Left renal pelvis (tissue), 4 donors: Measurements from ENCODE around the gene TEX12. TPM values are rescaled to one million over a fixed set of nuclear protein-coding genes. Genes with fewer than 3 reads are reported as not detected.
"Not testable (repeated sequence)": the region's sequence is repeated elsewhere in the genome, so short reads cannot be mapped to it uniquely, and the experiment has no call there.

ENCODE experiments used
- DNase-seq, 4 donors: peaks; one replicate each; pipeline ENCODE4 v3.0.0-alpha.2; 2013; ENCODE audit warnings: low read depth in 4 of 4, low spot score in 3 of 4
- polyA plus RNA-seq, 4 donors: library from polyadenylated mRNA; unstranded; fragments of 120-200 nt; gene quantifications; one replicate each; pipeline ENCODE4 v1.2.1, GENCODE V29; 2013; ENCODE audit not compliant: insufficient read length in 4 of 4

The TEX12 gene
- polyA plus RNA-seq, 4 donors = 0.37 TPM; not detected in 3

DNA sequence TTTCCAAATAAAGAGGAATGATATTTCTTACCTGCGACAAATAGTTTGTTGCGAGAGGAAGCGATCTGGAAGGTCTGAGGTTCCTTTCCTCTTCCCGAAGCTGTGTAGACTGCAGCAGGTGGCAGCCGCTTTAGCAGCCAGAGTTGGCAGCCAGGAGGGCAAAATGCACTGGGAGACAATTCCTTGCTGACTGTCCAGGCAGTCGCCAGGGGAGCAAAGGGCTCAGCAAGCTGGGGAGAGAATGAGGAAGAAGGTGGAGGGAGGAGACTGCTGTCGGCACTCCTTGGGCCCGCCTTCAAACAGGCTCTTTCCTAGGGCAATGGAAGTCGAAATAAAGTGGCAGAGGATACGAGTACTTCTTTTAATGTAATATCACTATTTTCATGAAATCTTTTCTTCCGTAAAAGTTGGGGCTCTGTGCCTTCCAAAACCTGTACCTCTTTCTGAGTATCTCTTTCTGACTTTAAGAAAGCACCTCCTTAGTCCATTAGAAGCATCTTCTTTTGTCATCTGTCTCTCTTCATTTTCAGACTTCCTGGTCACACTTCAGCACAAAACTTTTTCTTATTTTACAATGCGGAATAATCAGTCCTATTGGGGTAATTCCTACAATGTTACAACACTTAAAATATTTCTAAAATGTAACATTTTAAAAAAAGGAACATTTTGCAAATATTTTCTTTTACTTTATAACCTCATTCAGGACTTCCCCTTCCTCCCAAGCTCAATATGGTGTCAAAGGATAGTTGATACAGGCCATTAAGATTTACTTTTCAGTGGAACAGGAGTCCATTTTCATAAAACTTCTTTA, 3.1 kb upstream of the TEX12 start, which contains the start of gene IL18:
IL18 (minus strand) TSS at position 220 of the 811 bp plus-strand sequence. CDS start 9,041 bp downstream, outside the sequence.
- no peak for DNase-seq

DNA sequence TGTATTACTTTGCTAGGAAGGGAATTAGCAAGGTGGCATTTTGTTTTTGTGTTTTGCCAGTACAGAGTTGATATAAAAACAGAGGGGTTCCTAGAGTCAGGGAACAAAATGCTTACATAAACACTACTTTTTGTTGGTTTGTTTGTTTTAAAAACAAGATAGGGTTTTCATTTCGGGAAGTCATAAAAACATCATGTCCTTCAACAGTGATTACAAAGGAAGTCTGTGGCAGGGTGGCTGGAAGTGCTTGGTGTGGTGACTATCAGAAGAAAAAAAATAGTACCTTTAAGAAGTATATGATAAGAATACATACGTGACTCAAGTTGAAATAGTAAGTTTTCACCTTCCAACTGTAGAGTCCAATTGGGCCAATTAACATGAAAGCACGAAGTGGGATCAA, 2.1 kb upstream of the TEX12 start:
- DNase-seq = no peak

DNA sequence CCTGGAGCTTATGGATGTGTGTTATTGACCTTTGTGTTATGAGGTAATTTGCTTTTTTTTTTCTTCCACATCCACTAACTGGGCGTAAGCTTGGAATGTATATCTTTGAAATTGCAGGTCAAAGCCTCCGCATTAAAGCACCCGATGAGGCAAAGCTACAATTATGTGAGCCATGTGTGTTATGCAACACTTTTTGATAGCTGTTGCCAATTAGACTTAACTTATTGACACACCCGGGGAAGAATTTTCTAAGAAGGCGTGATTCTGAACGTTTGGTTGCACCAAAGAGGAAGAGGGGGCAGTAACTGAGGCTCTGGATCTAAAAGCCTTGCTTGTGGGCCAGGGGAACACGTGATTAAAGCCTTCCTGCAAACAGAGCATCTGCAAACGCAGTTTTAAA, 610 bp upstream of the TEX12 start:
- DNase-seq = no peak

DNA sequence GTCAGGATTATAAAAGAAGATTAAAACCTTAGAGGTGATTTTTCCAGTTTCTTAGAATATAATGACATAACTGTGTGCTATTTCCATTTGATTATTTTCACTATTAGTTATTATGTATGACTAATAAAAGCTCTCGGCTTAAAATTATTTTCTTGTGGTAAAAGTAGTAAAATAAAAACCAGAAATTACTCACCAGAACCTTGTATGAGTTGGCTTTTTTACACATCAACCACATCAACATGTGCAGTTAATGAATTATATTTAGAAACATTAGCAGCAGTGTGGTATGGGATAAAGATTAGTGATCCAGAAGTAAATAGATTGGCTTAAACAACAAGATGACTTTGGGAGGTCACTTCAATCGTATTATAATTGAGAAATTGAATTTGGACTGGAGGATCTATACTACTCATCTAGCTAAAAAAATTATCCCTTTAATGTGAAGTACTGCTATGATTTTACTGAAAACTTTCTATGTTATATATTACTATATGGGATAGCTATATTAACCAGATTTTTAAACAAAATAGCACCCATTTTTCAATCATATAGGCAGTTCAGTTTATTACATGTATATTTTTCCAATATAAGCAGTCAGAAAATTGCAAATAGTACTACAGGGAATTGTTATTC, 5.3 kb downstream of the TEX12 start:
- DNase-seq = no peak

DNA sequence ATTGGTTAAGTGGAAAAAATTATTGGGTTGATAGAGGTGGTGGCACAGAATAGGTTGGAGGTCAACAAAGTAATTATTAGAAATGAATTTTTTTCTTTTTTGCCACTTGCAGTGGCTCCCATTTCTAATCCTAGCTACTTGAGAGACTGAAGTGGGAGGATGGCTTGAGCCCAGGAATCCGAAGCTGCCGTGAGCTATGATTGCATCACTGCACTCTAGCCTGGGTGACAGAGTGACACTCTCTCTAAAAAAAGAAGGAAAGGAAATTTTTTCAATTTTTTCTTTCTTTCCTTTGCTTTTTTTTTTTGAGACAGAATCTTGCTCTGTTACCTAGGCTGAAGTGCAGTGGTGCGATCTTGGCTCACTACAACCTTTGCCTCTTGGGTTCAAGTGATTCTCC, 6.0 kb downstream of the TEX12 start:
- no peak for DNase-seq

DNA sequence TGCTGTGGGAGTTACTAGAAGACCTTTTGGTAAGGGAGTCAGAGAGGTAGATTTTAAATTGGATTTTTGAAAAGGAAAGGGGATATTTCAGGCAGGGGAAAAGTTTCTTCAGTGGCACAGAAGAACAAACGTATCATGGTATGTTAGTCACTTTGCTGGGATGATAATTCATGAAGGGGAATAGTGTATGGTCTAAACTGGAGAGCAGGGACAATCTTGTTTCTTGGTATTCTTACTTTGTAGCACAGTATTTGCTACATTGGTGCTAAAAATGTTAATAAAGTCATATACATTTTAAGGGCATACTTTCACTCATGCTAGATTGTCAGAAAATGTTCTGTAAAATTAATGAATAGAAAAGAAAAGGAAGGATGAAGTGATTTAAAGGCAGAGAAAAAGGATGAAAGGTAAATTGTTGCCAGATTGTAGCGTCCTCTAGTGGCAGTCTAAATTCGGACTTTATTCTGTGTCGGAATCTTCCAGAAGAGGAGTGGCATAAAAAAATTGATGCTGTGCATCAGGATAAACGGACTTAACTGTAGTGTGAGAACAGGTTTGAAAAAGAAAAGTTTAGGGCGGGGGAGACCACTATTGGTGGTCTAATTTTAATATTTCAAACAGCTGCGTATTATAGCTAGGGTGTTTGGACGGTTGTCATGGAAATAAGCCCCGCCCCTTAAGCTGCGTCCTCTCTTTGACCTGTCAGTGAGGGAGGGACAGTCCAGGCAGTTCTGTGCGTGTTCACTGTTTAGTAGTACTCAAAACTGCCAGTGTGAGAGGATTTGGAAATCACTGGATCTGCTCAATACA, 7.8 kb downstream of the TEX12 start, which contains the start of gene BCO2:
BCO2 (plus strand) TSS at position 724 of the 810 bp plus-strand sequence. CDS start 90 bp downstream, outside the sequence.
- DNase-seq = peak; percentile 59 to 83 (median 76)

DNA sequence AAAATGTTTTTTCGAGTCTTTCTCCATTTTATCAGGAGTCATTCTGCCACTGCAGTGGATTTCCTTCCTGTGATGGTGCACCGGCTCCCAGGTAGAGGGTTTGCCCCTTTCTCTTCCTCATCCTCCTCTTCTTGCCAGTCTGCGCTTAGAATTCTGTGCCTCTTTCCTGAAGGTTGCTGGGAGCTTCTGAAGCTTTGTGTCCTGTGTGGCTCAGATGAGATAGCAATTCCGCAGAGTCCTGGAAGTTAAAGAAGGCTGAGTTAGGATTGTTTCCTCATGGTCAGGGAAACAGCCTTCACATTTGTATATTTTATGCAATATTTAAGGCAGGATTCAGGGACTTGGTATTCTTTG, 8.4 kb downstream of the TEX12 start:
- no peak for DNase-seq

DNA sequence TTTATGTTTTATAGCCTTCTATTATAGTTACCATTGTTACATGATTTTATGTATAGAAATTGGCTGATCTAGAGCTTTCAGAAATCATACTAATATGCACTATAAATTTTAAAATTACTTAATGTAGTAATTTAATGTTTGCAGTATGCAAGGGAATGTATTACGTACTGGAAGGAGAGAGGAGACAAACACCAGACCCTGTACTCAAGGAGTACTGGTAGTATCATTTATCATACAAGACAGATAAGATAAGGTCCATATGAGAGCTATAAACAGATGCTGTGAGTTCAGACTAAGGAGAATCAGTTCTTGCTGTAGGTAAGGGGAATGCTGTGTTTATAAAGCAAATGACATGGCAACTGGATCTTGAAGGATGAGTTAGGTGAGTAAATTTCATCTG, 8.9 kb downstream of the TEX12 start:
- no peak for DNase-seq

DNA sequence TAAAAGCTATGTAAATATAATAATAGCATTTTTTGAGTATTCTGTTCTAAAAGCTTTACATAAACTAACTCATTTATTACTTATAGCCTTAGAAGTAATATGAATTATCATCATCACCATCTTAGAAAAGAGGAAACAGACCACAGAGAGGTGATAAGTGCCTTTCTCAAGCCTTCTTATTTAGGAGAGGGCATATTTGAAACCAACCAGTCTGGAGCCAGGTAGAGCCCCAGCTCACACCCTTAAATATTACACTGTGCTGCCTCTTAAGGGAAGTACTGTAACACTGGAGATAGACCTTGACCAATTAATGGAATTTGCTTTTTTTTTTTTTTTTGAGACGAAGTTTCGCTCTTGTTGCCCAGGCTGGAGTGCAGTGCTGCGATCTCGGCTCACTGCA, 10.4 kb downstream of the TEX12 start:
- no peak for DNase-seq

DNA sequence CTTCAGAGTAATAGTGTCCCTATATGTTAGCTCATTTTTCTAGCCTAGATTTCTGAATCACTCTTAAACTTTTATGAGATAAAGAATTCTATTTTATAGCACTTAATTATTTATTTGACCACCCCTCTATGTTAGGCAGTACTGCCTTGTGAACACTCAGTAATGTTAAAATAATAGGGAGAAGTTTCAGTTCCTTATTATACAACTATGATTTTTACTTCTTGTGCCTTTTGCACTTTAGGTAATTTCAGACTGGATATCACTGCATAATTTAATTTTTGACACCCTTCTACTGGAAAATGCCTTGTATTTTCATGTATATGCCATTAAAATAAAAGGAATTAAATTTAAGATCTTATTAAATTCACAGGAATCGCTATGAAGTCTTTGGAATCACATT, 11.3 kb downstream of the TEX12 start:
- DNase-seq = no peak

DNA sequence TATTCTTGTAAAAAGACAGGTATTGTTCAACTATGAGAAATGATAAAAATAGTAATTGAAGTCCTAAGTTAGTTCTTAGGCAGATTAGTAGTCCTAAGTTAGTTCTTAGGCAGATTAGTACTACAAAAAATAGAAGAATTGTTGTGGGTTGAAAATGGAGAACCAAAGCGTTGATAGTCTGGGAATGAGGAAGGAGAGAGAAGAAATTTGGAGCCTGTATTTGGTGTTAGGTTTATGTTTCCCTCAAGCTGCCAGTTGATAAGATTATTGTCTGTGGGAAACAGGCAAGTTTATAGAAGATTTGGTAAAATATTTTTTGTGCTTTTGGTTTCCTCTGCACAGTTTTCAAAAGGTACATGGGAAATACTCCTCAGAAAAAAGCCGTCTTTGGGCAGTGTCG, 11.8 kb downstream of the TEX12 start:
- no peak for DNase-seq

DNA sequence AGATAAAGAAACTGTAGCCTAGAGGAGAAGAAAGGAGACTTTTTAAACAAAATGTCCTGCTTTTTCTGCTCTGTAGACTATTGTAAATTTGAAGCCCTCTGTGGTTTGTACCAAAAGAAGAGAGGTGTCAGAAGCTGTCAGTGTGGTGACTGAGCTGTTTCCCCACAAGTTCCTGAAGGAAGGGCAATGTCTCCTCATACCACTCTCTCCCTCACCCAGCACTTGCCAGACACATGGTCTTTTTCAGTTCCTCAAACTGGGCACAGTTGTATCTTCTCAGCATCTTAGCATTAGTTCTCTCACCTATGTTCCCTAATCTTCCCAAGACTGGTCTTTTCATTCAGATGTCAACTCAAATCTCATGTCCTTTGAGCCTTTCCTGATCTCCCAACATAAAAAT, 12.4 kb downstream of the TEX12 start:
- no peak for DNase-seq

DNA sequence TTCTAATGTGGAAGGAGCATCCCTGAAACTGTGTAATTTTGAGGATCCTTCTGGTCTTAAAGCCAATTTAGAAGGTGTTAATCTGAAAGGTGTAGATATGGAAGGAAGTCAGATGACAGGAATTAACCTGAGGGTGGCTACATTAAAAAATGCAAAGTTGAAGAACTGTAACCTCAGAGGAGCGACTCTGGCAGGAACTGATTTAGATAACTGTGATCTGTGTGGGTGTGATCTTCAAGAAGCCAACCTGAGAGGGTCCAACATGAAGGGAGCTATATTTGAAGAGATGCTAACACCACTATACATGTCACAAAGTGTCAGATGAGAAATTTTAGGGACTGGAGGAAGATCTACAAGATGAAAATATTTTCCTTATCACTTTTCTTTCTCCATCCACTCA, 15.7 kb downstream of the TEX12 start:
- no peak for DNase-seq

DNA sequence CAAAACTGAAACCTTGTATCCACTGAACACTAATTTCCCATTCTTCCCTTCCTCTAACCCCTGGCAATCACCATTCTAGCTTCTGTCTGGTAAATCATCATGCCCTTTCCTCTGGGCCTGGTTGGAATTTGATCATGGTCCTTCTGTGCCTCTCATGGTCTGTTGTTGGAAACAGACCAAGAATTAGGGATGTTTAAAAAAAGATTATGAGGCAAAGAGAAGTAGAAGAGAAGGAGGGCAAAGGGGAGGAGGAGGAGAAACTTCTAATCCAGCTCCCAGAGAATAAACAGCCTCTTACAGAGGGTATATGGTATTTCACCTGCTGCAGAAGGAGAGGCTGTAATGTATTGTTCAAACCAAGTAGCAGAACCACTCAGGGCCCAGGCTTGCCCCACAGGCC, 18.7 kb downstream of the TEX12 start:
- DNase-seq = no peak

DNA sequence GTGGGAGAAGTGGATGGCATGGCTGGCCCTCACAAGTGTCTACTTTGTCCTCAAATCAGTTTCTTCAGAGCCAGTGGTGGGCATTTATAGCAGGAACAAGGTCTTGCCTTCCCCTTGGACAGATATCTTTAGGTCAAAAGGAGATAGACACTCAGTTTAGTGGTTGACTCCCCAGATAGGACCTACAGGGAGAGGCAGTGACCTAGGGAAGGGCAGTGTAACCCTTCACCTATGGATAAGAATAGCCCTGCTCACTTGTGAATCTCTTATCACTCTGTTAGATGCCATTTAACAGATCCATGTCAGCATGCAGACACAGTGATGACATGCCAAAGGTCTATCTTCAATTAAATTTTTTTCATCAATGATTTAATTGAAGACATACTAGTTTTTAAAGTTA, 19.1 kb downstream of the TEX12 start:
- no peak for DNase-seq

DNA sequence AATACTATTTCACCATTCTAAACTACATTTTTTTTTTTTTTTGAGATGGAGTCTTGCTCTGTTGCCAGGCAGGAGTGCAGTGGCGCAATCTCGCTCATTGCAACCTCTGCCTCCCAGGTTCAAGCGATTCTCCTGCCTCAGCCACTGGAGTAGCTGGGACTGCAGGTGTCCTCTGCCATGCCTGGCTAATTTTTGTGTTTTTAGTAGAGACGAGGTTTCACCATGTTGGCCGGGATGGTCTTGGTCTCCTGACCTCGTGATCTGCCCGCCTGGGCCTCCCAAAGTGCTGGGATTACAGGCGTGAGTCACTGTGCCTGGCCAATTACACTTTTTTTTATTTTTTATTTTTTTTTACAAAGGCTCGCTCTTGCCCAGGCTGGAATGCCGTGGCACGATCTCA, 27.9 kb downstream of the TEX12 start:
- DNase-seq = not testable (repeated sequence)

DNA sequence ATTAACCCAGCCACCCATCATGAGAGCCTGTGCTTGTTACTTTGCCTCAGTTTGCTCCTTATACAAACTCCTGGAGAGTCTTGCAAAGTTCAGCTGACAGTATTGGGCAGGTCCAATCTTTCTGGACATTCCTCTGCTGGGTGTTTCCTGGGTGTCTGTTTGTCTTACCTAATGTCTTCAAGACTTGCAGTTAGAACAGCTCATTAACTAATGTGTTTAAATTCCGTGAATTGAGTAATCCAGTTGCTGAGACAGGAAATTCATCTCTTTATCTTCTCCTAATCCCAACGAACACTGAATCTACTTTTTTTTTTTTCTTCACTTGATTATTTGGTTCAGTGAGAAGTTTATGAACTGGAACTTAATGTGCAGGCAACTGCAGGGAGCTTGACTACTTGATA, 28.8 kb downstream of the TEX12 start:
- no peak for DNase-seq

DNA sequence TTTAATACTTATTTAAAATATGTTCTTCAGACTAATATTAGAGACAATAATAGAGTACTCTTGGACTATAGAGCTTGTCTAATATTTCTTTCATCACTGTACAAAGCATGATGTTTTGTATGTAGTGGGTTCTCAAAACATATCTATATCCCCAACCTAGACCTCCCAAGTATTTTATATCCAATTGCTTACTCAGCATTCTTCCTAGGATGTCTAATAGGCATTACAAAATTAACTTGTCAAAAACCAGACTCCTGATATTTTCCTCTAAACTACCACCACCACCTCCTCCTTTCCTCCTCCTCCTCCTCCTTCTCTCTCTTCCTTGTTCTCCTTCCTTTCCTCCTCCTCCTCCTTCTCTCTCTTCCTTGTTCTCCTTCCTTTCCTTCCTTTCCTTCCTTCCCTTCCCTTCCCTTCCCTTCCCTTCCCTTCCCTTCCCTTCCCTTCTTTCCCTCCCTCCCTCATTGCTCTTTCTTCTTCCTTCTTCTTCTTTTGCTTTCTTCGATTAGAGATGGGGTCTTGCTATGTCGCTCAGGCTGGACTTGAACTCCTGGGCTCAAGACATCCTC, 29.4 kb downstream of the TEX12 start:
- DNase-seq = no peak

DNA sequence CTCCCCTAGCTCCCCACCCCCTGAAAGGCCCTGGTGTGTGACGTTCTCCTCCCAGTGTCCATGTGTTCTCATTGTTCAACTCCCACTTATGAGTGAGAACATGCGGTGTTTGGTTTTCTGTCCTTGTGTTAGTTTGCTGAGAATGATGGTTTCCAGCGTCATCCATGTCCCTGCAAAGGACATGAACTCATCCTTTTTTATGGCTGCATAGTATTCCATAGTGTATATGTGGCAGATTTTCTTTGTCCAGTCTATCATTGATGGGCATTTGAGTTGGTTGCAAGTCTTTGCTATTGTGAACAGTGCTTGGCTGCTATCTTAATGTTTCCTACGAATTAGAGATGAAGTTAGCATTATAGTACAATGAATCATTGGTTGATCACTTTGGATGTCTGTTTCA, 31.9 kb downstream of the TEX12 start:
- not testable (repeated sequence) for DNase-seq

DNA sequence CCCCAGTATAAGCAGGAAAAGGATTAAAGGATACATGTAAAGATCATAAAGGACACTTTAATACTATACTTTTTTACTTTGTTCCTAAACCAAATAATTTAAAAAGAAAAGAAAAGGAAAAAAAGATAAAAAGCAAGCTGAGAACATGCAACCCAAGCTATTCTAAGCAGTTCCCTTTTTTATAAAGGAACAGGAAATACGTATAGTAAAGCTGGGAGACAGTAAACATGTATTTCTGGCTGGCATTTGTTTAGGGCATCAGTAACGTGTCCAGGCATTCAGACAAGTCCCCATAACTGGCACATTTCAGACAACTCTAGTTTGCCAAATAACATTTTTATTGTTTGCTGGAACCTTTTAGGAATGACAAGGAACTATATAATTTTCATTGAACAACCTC, 33.1 kb downstream of the TEX12 start:
- DNase-seq = no peak

DNA sequence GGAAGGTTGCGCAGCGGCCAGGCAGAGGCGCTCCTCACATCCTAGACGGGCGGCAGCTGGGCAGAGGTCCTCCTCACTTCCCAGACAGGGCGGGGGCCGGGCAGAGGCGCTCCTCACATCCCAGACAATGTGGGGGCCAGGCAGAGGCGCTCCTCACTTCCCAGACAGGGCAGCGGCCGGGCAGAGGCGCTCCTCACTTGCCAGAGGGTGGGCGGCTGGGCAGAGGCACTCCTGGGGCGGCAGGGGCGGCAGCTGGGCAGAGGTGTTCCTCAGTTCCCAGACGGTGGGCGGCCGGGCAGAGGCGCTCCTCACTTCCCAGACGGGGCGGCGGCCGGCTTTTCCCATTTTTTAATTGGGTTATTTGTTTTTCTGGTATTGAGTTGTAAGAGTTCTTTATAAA, 38.9 kb downstream of the TEX12 start:
- DNase-seq = no peak
